ENCODE results near the gene P2RX6. TPM values are rescaled to one million over a fixed set of nuclear protein-coding genes. Genes with fewer than 3 reads are reported as not detected.

P2RX6 gene
- total RNA-seq, 1 experiment from 2014 or later = 0.46 TPM

DNA sequence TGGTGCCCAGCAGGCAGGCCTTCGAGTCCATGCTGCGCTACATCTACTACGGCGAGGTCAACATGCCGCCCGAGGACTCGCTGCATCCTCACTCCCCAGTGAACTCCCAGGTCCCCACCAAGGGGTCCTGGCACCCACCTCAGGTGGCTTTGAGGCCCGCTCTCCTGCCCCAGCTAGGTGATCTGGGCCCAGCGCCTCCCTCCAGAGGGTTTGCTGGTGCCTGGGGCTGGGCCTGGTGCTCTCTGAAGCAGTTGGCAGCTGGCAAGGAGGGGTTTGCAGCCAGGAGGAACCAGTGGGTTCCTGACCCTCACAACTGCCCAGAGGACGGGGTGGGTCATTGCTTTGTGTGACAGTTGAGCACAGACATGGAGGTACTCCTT is 18.9 kb upstream of the P2RX6 start:
- H3K27ac ChIP-seq (ENCODE audit: low read length) = no peak overlapping the region
- H3K9me3 ChIP-seq (ENCODE audit: control insufficient read depth, insufficient read depth, low read depth, low read length) = no peaks in the 10 kb centered on the region
- DNase-seq (ENCODE audit: low read depth, low spot score) = no peak
- no peak for ATAC-seq
- no peaks in the 10 kb centered on the region for H3K36me3 ChIP-seq (ENCODE audit: control insufficient read depth, insufficient read depth, low read length)
- H3K4me1 ChIP-seq (ENCODE audit: control insufficient read depth, insufficient read depth, low read length) = peaks cover 9% of the 10 kb centered on the region
- TF ChIP-seq, protein P1, sequence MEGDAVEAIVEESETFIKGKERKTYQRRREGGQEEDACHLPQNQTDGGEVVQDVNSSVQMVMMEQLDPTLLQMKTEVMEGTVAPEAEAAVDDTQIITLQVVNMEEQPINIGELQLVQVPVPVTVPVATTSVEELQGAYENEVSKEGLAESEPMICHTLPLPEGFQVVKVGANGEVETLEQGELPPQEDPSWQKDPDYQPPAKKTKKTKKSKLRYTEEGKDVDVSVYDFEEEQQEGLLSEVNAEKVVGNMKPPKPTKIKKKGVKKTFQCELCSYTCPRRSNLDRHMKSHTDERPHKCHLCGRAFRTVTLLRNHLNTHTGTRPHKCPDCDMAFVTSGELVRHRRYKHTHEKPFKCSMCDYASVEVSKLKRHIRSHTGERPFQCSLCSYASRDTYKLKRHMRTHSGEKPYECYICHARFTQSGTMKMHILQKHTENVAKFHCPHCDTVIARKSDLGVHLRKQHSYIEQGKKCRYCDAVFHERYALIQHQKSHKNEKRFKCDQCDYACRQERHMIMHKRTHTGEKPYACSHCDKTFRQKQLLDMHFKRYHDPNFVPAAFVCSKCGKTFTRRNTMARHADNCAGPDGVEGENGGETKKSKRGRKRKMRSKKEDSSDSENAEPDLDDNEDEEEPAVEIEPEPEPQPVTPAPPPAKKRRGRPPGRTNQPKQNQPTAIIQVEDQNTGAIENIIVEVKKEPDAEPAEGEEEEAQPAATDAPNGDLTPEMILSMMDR (IDR thresholded peaks at IDR 0.05) = no peak
- TF ChIP-seq, protein P2, sequence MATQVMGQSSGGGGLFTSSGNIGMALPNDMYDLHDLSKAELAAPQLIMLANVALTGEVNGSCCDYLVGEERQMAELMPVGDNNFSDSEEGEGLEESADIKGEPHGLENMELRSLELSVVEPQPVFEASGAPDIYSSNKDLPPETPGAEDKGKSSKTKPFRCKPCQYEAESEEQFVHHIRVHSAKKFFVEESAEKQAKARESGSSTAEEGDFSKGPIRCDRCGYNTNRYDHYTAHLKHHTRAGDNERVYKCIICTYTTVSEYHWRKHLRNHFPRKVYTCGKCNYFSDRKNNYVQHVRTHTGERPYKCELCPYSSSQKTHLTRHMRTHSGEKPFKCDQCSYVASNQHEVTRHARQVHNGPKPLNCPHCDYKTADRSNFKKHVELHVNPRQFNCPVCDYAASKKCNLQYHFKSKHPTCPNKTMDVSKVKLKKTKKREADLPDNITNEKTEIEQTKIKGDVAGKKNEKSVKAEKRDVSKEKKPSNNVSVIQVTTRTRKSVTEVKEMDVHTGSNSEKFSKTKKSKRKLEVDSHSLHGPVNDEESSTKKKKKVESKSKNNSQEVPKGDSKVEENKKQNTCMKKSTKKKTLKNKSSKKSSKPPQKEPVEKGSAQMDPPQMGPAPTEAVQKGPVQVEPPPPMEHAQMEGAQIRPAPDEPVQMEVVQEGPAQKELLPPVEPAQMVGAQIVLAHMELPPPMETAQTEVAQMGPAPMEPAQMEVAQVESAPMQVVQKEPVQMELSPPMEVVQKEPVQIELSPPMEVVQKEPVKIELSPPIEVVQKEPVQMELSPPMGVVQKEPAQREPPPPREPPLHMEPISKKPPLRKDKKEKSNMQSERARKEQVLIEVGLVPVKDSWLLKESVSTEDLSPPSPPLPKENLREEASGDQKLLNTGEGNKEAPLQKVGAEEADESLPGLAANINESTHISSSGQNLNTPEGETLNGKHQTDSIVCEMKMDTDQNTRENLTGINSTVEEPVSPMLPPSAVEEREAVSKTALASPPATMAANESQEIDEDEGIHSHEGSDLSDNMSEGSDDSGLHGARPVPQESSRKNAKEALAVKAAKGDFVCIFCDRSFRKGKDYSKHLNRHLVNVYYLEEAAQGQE (IDR thresholded peaks at IDR 0.05; ENCODE audit: insufficient read depth in 1 of 2, low read depth in 2 of 2, low read length in 1 of 2) = no peak
- no peak for TF ChIP-seq TCF7L2 (IDR thresholded peaks at IDR 0.05; ENCODE audit: low read depth, low read length)
- no peaks in the 10 kb centered on the region for H3K27me3 ChIP-seq (ENCODE audit: control insufficient read depth, insufficient read depth, low read length)
- in situ Hi-C loops (cut with HindIII; ENCODE audit: low pct_unique_long_range_greater_than_20kb, low sequenced_read_pairs) = no loop called here
- POLR2A ChIA-PET = no interaction called here
- intact Hi-C loops (cut with micrococcal nuclease; ENCODE audit: unreplicated experiment) = no loop called here
- H3K4me3 ChIP-seq (ENCODE audit: low read depth in 2 of 2, low read length in 2 of 2) = no peak overlapping the region
- CTCF ChIA-PET = no interaction called here
- no TSS peak for BruUV-seq (replicated peaks)

DNA sequence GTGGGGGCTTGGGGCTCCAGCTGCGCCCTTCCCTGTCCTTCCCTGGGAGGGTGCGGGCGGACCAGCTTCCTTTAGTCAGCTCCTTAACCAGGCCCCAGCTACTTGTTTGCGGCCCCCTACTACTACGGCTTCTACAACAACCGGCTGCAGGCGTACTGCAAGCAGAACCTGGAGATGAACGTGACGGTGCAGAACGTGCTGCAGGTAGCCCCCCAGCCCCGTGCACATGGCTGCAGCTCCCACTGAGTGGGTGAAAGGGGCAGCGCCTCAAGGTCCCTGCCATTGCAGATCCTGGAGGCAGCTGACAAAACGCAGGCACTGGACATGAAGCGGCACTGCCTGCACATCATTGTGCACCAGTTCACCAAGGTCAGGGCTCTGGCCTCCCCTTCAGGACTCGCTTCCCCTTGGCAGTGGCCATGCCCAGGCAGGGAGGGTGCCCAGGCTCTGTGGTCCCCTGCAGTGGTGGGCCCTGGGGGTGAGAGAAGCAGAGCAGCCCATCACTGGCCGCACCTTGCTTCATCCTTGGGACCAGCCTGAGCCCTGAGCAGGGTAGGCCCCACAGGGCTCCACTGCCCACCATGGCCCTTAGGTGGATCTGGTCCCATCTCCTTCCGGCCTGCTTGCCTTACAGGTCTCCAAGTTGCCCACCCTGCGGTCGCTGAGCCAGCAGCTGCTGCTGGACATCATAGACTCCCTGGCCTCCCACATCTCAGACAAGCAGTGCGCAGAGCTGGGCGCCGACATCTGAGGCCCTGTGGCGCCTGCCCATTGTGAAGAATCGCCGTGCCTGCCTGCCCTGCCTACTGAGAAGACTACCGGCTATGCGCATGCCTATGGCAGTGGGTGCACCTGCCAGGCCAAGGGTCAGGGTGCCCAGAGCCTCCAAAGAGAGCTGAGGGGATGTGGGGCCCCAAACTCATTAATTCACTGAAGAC is 18.1 kb upstream of the P2RX6 start:
- H3K4me1 ChIP-seq (ENCODE audit: control insufficient read depth, insufficient read depth, low read length) = peaks cover 9% of the 10 kb centered on the region
- TF ChIP-seq, protein P2 (IDR thresholded peaks at IDR 0.05; ENCODE audit: insufficient read depth in 1 of 2, low read depth in 2 of 2, low read length in 1 of 2) = no peak
- TF ChIP-seq, protein P1 (IDR thresholded peaks at IDR 0.05) = no peak
- no peak for TF ChIP-seq SIN3A (IDR thresholded peaks at IDR 0.05; ENCODE audit: borderline replicate concordance, insufficient read depth, low read depth, low read length)
- no peak for TF ChIP-seq TCF7L2 (IDR thresholded peaks at IDR 0.05; ENCODE audit: low read depth, low read length)
- no peak for TF ChIP-seq POLR2AphosphoS5 (IDR thresholded peaks at IDR 0.05; ENCODE audit: low read depth, low read length)
- in situ Hi-C loops (cut with HindIII; ENCODE audit: low pct_unique_long_range_greater_than_20kb, low sequenced_read_pairs) = no loop called here
- intact Hi-C loops (cut with micrococcal nuclease; ENCODE audit: unreplicated experiment) = no loop called here
- no peak overlapping the region for H3K27ac ChIP-seq (ENCODE audit: low read length)
- ChIA-PET CTCF (no interaction called here), POLR2A (no interaction called here)
- no peaks in the 10 kb centered on the region for H3K36me3 ChIP-seq (ENCODE audit: control insufficient read depth, insufficient read depth, low read length)
- no peak overlapping the region for H3K4me3 ChIP-seq (ENCODE audit: low read depth in 2 of 2, low read length in 2 of 2)
- H3K27me3 ChIP-seq (ENCODE audit: control insufficient read depth, insufficient read depth, low read length) = no peaks in the 10 kb centered on the region
- no peaks in the 10 kb centered on the region for H3K9me3 ChIP-seq (ENCODE audit: control insufficient read depth, insufficient read depth, low read depth, low read length)
- DNase-seq (ENCODE audit: low read depth, low spot score) (no peak), ATAC-seq (no peak)
- BruUV-seq (replicated peaks) = no TSS peak

Measured in Panc1 (cell line).